HepG2 (cell line): Measurements from ENCODE around the gene SYT17. TPM values are rescaled to one million over a fixed set of nuclear protein-coding genes. Genes with fewer than 3 reads are reported as not detected.

Source experiments
- AKAP8 ChIP-seq: sonication (generic); formaldehyde crosslinking; IDR thresholded peaks from 2 replicates; pipeline ENCODE4 v1.5.1; 2020; ENCODE audit warnings: mild to moderate bottlenecking, missing genetic modification reagents
- ATF7 ChIP-seq, 2 experiments: fragments of 450-650 bp in 1 of 2; sonication (generic) in 1 of 2; formaldehyde crosslinking in 1 of 2; IDR thresholded peaks; 2 replicates each; pipeline versions ENCODE4 v1.4.0 to v1.6.1; 2016 to 2020; ENCODE audit warnings: antibody characterized with exemption in 1 of 2, mild to moderate bottlenecking in 1 of 2, missing genetic modification reagents in 1 of 2
- CCDC6 ChIP-seq: sonication (generic); formaldehyde crosslinking; IDR thresholded peaks from 2 replicates; pipeline ENCODE4 v1.8.1; 2022; ENCODE audit warnings: mild to moderate bottlenecking, missing genetic modification reagents, moderate library complexity
- DR1 ChIP-seq: sonication (generic); formaldehyde crosslinking; IDR thresholded peaks from 2 replicates; pipeline ENCODE4 v1.8.0; 2021; ENCODE audit warnings: mild to moderate bottlenecking, missing genetic modification reagents, inconsistent platforms
- HOXA9 ChIP-seq: sonication (generic); formaldehyde crosslinking; IDR thresholded peaks from 2 replicates; pipeline ENCODE4 v1.8.1; 2022; ENCODE audit warnings: missing genetic modification reagents, mild to moderate bottlenecking, moderate library complexity, borderline replicate concordance
- SRSF4 ChIP-seq: fragments of 200-400 bp; formaldehyde crosslinking; IDR thresholded peaks from one replicate; pipeline ENCODE4 v1.6.1; 2018; ENCODE audit warnings: mild to moderate bottlenecking, low read depth, low read length, moderate library complexity; ENCODE audit not compliant: poor library complexity, severe bottlenecking
- ZNF788 ChIP-seq: sonication (generic); formaldehyde crosslinking; IDR thresholded peaks from 2 replicates; pipeline ENCODE4 v1.5.0; 2020; ENCODE audit warnings: mild to moderate bottlenecking, missing genetic modification reagents, borderline replicate concordance
- ZNF878 ChIP-seq: sonication (generic); formaldehyde crosslinking; IDR thresholded peaks from 2 replicates; pipeline ENCODE4 v1.8.1; 2023; ENCODE audit warnings: mild to moderate bottlenecking, missing genetic modification reagents, moderate library complexity
- polyA plus RNA-seq, 8 experiments: library from polyadenylated mRNA; depleted of rRNA in 3 of 8; stranded (reverse) in 7 of 8; unstranded in 1 of 8; fragments of >200 nt; fragmentation: Illumina TruSeq in 4 of 8; extraction: Trizol in 4 of 8; gene quantifications; 2 replicates each; pipeline versions ENCODE4 v1.2.1 to v1.2.3, GENCODE V29; 2011 to 2016; ENCODE audit warnings: low read depth in 4 of 8, missing spikeins in 1 of 8, mixed read lengths in 1 of 8; ENCODE audit not compliant: insufficient read depth in 1 of 8
- total RNA-seq, 5 experiments: library from RNA; depleted of rRNA; stranded (reverse); fragments of >200 nt; fragmentation: Illumina TruSeq; extraction: Trizol; gene quantifications; 2 replicates each; pipeline ENCODE4 v1.2.3, GENCODE V29; 2016; ENCODE audit warnings: low read depth in 1 of 5
- TF ChIP-seq, protein P1 (sequence below): IDR thresholded peaks from 2 replicates; pipeline ENCODE4 v1.6.1; 2016; ENCODE audit warnings: low read depth, missing genetic modification reagents, missing compliant biosample characterization
- TF ChIP-seq, protein P2 (sequence below), 2 experiments: sonication (generic) in 1 of 2; formaldehyde crosslinking in 1 of 2; IDR thresholded peaks; 2 replicates each; pipeline versions ENCODE4 v1.4.0 to v1.6.1; 2018 to 2020; ENCODE audit warnings: missing genetic modification reagents in 2 of 2, borderline replicate concordance in 1 of 2, low read depth in 1 of 2, mild to moderate bottlenecking in 1 of 2, missing biosample characterization in 1 of 2
- TF ChIP-seq, protein P3 (sequence below), 2 experiments: sonication (generic) in 1 of 2; formaldehyde crosslinking in 1 of 2; IDR thresholded peaks; 2 replicates each; pipeline versions ENCODE4 v1.6.1 to v1.9.0; 2014 to 2022; ENCODE audit warnings: antibody characterized with exemption in 1 of 2, borderline replicate concordance in 1 of 2, inconsistent platforms in 1 of 2, low read depth in 1 of 2, missing genetic modification reagents in 1 of 2

Gene SYT17
- total and polyA plus RNA-seq, 2 of the 13 experiments (the other 11 are each of a cell fraction or from before 2014, with no cell fraction given) = 0.44 TPM; not detected in 1

DNA sequence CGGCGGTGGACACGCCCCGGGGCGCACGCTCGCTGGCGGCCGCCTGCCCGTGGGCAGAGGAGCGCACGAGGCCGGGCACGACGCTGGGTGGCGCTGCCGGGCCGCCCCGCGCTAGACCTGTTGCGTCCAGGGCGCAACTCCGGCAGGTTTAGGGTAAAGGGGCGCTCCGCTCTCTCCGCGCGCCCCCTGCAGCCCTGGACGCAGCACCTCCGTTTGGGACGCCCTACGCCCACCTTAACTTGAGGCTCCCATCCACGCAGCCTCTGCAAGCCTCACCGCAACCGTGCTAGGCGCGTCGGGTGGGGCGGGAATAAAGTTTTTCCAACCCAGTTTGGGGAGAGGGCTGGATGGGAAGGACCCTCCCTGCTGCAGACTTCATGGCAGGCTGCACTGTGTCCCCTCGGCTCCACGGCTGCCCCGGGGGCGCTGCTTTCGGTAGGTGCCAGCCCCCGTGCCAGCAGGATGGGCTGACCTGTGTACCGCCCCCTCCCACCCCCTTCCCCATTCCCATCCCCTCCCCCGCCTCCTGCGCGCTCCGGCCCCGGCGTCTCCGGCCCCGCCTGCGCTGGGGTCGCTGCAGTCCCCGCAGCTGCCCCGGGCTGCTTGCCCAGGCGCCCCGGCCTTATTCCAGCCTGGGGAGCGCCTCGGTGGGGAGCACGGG, at the start of gene SYT17 (continued):
- TF ChIP-seq, protein P1, sequence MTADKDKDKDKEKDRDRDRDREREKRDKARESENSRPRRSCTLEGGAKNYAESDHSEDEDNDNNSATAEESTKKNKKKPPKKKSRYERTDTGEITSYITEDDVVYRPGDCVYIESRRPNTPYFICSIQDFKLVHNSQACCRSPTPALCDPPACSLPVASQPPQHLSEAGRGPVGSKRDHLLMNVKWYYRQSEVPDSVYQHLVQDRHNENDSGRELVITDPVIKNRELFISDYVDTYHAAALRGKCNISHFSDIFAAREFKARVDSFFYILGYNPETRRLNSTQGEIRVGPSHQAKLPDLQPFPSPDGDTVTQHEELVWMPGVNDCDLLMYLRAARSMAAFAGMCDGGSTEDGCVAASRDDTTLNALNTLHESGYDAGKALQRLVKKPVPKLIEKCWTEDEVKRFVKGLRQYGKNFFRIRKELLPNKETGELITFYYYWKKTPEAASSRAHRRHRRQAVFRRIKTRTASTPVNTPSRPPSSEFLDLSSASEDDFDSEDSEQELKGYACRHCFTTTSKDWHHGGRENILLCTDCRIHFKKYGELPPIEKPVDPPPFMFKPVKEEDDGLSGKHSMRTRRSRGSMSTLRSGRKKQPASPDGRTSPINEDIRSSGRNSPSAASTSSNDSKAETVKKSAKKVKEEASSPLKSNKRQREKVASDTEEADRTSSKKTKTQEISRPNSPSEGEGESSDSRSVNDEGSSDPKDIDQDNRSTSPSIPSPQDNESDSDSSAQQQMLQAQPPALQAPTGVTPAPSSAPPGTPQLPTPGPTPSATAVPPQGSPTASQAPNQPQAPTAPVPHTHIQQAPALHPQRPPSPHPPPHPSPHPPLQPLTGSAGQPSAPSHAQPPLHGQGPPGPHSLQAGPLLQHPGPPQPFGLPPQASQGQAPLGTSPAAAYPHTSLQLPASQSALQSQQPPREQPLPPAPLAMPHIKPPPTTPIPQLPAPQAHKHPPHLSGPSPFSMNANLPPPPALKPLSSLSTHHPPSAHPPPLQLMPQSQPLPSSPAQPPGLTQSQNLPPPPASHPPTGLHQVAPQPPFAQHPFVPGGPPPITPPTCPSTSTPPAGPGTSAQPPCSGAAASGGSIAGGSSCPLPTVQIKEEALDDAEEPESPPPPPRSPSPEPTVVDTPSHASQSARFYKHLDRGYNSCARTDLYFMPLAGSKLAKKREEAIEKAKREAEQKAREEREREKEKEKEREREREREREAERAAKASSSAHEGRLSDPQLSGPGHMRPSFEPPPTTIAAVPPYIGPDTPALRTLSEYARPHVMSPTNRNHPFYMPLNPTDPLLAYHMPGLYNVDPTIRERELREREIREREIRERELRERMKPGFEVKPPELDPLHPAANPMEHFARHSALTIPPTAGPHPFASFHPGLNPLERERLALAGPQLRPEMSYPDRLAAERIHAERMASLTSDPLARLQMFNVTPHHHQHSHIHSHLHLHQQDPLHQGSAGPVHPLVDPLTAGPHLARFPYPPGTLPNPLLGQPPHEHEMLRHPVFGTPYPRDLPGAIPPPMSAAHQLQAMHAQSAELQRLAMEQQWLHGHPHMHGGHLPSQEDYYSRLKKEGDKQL (CRISPR knock-in tag) = no peak
- TF ChIP-seq AKAP8 (CRISPR knock-in tag) (no peak), DR1 (peak; percentile 32; the same call in 1 of the 2 replicates), ZNF788 (CRISPR knock-in tag) (peak; percentile 64; the same call in 1 of the 2 replicates), HOXA9 (CRISPR knock-in tag) (no peak), SRSF4 (no peak), ZNF878 (CRISPR knock-in tag) (no peak), ATF7 (IDR thresholded peaks at IDR 0.05) (no peak), ATF7 (CRISPR knock-in tag; IDR thresholded peaks at IDR 0.05) (0 out of 2 replicates have a peak, but pooled peaks have one; percentile 29), CCDC6 (CRISPR knock-in tag) (peak; percentile 81)
- TF ChIP-seq, protein P2, sequence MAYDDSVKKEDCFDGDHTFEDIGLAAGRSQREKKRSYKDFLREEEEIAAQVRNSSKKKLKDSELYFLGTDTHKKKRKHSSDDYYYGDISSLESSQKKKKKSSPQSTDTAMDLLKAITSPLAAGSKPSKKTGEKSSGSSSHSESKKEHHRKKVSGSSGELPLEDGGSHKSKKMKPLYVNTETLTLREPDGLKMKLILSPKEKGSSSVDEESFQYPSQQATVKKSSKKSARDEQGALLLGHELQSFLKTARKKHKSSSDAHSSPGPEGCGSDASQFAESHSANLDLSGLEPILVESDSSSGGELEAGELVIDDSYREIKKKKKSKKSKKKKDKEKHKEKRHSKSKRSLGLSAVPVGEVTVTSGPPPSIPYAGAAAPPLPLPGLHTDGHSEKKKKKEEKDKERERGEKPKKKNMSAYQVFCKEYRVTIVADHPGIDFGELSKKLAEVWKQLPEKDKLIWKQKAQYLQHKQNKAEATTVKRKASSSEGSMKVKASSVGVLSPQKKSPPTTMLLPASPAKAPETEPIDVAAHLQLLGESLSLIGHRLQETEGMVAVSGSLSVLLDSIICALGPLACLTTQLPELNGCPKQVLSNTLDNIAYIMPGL (CRISPR knock-in tag; IDR thresholded peaks at IDR 0.05; ENCODE audit: borderline replicate concordance in 1 of 2, low read depth in 1 of 2) = peak; percentile 55 to 62; a peak in 2 of 4 replicates
- TF ChIP-seq, protein P3, sequence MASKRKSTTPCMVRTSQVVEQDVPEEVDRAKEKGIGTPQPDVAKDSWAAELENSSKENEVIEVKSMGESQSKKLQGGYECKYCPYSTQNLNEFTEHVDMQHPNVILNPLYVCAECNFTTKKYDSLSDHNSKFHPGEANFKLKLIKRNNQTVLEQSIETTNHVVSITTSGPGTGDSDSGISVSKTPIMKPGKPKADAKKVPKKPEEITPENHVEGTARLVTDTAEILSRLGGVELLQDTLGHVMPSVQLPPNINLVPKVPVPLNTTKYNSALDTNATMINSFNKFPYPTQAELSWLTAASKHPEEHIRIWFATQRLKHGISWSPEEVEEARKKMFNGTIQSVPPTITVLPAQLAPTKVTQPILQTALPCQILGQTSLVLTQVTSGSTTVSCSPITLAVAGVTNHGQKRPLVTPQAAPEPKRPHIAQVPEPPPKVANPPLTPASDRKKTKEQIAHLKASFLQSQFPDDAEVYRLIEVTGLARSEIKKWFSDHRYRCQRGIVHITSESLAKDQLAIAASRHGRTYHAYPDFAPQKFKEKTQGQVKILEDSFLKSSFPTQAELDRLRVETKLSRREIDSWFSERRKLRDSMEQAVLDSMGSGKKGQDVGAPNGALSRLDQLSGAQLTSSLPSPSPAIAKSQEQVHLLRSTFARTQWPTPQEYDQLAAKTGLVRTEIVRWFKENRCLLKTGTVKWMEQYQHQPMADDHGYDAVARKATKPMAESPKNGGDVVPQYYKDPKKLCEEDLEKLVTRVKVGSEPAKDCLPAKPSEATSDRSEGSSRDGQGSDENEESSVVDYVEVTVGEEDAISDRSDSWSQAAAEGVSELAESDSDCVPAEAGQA (IDR thresholded peaks at IDR 0.05; ENCODE audit: low read depth) = no peak
- TF ChIP-seq, protein P3 (CRISPR knock-in tag; IDR thresholded peaks at IDR 0.05; ENCODE audit: borderline replicate concordance) = no peak
